Astrocyte (in vitro differentiated cells and primary cell): ENCODE results near the gene BEX3.

ENCODE experiments used
- EZH2 ChIP-seq: IDR thresholded peaks from 2 replicates; pipeline ENCODE4 v1.6.1; 2012; ENCODE audit warnings: mild to moderate bottlenecking, low read length, inconsistent platforms; ENCODE audit not compliant: insufficient read depth
- TF ChIP-seq, protein P1 (sequence below): IDR thresholded peaks from 2 replicates; pipeline ENCODE4 v1.5.1; 2011; ENCODE audit warnings: low read depth, mild to moderate bottlenecking, inconsistent platforms, low read length, moderate library complexity; ENCODE audit not compliant: insufficient read depth

DNA sequence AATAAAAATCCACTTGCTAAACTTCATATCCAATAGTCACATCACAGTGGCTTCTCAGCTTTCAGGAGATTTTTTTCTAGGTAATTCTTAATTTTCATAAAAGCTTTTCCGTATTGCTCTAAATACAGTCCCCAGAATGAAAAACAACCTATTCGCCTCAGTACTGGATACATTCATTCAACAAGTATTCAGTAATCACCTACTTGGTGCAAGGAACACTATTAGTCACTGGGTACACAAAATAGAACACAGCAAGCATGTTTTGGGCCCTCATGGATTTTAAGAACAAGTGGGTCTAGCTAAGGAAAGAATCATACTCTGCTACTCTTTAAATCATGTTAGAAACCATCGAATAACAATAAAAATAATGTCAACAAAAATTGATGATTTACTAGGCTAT, 2.8 kb upstream of the BEX3 start:
- TF ChIP-seq, protein P1, sequence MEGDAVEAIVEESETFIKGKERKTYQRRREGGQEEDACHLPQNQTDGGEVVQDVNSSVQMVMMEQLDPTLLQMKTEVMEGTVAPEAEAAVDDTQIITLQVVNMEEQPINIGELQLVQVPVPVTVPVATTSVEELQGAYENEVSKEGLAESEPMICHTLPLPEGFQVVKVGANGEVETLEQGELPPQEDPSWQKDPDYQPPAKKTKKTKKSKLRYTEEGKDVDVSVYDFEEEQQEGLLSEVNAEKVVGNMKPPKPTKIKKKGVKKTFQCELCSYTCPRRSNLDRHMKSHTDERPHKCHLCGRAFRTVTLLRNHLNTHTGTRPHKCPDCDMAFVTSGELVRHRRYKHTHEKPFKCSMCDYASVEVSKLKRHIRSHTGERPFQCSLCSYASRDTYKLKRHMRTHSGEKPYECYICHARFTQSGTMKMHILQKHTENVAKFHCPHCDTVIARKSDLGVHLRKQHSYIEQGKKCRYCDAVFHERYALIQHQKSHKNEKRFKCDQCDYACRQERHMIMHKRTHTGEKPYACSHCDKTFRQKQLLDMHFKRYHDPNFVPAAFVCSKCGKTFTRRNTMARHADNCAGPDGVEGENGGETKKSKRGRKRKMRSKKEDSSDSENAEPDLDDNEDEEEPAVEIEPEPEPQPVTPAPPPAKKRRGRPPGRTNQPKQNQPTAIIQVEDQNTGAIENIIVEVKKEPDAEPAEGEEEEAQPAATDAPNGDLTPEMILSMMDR, result no peak
- TF ChIP-seq EZH2, result no peak
